Iris pigment epithelial cell (primary cell): ENCODE results near the gene MED13L.
"Not testable (repeated sequence)": the region's sequence is repeated elsewhere in the genome, so short reads cannot be mapped to it uniquely, and the experiment has no call there.

Experiments
- DNase-seq: peaks from one replicate; pipeline ENCODE4 v3.0.0-alpha.2; 2011; ENCODE audit warnings: low read depth

MED13L gene

GRCh38 chr12:116303929-116304328, 26.4 kb upstream of the MED13L start:
- DNase-seq: peak; percentile 48

- no peak for DNase-seq
Observed at GRCh38 chr12:116303066-116303465, 25.6 kb upstream of the MED13L start.

GRCh38 chr12:116302166-116303058, 24.9 kb upstream of the MED13L start:
- no peak for DNase-seq

- no peak for DNase-seq
Observed at GRCh38 chr12:116301621-116302020, 24.1 kb upstream of the MED13L start.

GRCh38 chr12:116299665-116300328, 22.3 kb upstream of the MED13L start:
- peak; percentile 31 for DNase-seq

- DNase-seq: no peak
Observed at GRCh38 chr12:116299064-116299463, 21.6 kb upstream of the MED13L start.

- DNase-seq: no peak
Observed at GRCh38 chr12:116298578-116298977, 21.1 kb upstream of the MED13L start.

GRCh38 chr12:116297224-116297834, 19.8 kb upstream of the MED13L start:
- DNase-seq: no peak

GRCh38 chr12:116295327-116296263, 18.1 kb upstream of the MED13L start:
- DNase-seq: peak; percentile 39

- DNase-seq: no peak
Observed at GRCh38 chr12:116294454-116295165, 17.1 kb upstream of the MED13L start.

GRCh38 chr12:116293687-116294453, 16.4 kb upstream of the MED13L start:
- no peak for DNase-seq

- no peak for DNase-seq
Observed at GRCh38 chr12:116291218-116291617, 13.7 kb upstream of the MED13L start.

GRCh38 chr12:116288735-116289134, 11.2 kb upstream of the MED13L start:
- no peak for DNase-seq

- DNase-seq: no peak
Observed at GRCh38 chr12:116287842-116288301, 10.4 kb upstream of the MED13L start.

GRCh38 chr12:116284396-116284795, 6.9 kb upstream of the MED13L start:
- peak; percentile 74 for DNase-seq

GRCh38 chr12:116283881-116284280, 6.4 kb upstream of the MED13L start:
- DNase-seq: not testable (repeated sequence)

- no peak for DNase-seq
Observed at GRCh38 chr12:116282371-116283286, 5.1 kb upstream of the MED13L start.

GRCh38 chr12:116280595-116281290, 3.2 kb upstream of the MED13L start:
- DNase-seq: no peak
